Right ventricle myocardium inferior (tissue), 1 donor: ENCODE data around the gene DEFB129. TPM values are rescaled to one million over a fixed set of nuclear protein-coding genes. Genes with fewer than 3 reads are reported as not detected.

Experiments used
- ATAC-seq: fragments of 200-7000 bp; cut with Tn5 transposase; one replicate; pipeline ENCODE4 v1.9.1; 2020; ENCODE audit warnings: mild to moderate bottlenecking, moderate library complexity
- DNase-seq: peaks from one replicate; pipeline ENCODE4 v3.0.0; 2021; ENCODE audit errors: missing footprints
- intact Hi-C: fragments of 100-400 bp; cut with DNase I; formaldehyde crosslinking; loops from one replicate; pipeline ENCODE4 v1.11.0; 2022
- total RNA-seq: library from RNA; stranded (reverse); fragmentation: NEBNext Ultra II Directional; extraction: Animal tissue kit (Norgen Biotek cat#: 25700); gene quantifications from one replicate; pipeline ENCODE4 v1.2.1, GENCODE V29; 2021
- donor health status: DM: no; HTN: yes; CAD: no; lungs with severe emphysema.

The DEFB129 gene
- total RNA-seq, 1 donor from 2014 or later = not detected

DNA sequence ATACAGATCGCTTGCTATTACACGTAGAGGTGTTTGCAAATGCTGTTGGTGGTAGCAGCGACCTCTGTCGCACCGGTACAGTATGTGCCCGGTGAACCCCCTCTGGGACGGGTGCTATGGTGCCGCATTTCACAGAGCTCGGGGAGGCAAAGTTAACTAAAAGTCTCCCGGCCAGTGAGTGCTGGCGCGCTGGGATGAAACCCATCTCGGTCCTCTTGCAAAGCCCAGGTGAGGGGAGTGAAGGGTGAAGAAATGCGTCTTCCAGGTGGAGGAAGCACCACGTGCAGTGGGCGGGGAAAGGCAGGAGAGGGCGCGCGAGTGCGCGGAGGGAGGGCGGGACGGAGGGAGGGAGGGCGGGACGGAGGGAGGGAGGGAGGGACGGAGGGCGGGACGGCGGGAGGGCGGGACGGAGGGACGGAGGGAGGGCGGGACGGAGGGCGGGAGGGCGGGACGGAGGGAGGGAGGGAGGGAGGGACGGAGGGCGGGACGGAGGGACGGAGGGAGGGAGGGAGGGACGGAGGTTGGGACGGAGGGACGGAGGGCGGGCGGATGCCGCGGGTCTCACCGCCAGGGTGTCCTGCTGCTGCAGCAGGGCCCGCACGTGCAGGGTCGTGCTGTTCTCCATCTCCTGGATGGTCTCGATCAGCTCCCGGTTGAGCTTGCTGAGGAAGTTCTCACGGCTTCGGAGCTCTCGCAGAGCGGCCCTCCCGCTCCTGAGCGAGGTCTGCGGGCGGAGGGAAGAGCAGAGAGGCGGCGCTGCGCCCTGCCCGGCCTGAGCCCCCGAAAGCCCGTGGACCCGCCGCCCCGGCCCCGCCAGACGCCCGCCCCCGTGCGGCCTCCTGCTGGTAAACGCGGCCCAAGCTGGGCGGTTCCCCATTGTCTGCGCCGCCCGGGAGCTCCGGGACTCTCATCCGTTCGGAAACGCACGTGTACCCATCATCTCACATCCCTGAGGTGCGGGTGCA lies 51.8 kb downstream of the DEFB129 start:
- DNase-seq = peak; percentile 75
- peak; percentile 60 for ATAC-seq
- intact Hi-C loops = loop anchor here (5.0 kb wide), 1 partner anchor 48 kb away; the partner anchor contains the start of gene SOX12

Other genes with a start within 250 kb of the DEFB129 start
- gene DEFB125, start 139.6 kb upstream of the DEFB129 start, total RNA-seq = not detected
- gene DEFB126, start 84.7 kb upstream of the DEFB129 start, total RNA-seq = not detected
- not detected for gene DEFB127, start 69.8 kb upstream of the DEFB129 start, total RNA-seq
- not detected for gene DEFB128, start 37.5 kb upstream of the DEFB129 start, total RNA-seq
- not detected for gene DEFB132, start 30.5 kb downstream of the DEFB129 start, total RNA-seq
- 5.4 TPM for gene C20orf96, start 63.5 kb downstream of the DEFB129 start, total RNA-seq
- 11.0 TPM for gene ZCCHC3, start 70.3 kb downstream of the DEFB129 start, total RNA-seq
- 16.5 TPM for gene SOX12, start 98.3 kb downstream of the DEFB129 start, total RNA-seq
- gene NRSN2, start 119.9 kb downstream of the DEFB129 start, total RNA-seq = 19.8 TPM
- 0.65 TPM for gene TRIB3, start 153.5 kb downstream of the DEFB129 start, total RNA-seq
- gene RBCK1, start 181.0 kb downstream of the DEFB129 start, total RNA-seq = 43.7 TPM
- 25.2 TPM for gene TBC1D20, start 235.3 kb downstream of the DEFB129 start, total RNA-seq